ENCODE measurements around the gene NDUFS4.

The NDUFS4 gene

DNA sequence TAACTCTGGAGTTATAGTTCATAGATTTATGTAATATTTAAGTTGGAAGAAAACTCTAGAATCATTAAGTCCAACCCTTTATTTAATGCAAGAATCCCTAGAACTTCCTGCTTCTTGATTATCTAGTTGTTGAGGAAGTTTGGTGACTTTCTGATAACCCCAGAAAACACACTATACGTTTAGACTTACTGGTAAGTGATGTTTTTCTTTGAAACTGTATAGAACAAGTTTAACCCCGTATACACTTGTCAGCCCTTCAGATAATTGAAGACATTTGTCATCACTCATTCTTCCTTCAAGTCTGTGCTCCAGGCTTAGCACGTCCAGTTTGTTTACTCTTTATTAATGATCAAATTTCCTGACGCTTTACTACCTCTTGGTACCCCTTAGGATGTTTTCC is 9.0 kb downstream of the NDUFS4 start:
- TF ChIP-seq, protein P1, sequence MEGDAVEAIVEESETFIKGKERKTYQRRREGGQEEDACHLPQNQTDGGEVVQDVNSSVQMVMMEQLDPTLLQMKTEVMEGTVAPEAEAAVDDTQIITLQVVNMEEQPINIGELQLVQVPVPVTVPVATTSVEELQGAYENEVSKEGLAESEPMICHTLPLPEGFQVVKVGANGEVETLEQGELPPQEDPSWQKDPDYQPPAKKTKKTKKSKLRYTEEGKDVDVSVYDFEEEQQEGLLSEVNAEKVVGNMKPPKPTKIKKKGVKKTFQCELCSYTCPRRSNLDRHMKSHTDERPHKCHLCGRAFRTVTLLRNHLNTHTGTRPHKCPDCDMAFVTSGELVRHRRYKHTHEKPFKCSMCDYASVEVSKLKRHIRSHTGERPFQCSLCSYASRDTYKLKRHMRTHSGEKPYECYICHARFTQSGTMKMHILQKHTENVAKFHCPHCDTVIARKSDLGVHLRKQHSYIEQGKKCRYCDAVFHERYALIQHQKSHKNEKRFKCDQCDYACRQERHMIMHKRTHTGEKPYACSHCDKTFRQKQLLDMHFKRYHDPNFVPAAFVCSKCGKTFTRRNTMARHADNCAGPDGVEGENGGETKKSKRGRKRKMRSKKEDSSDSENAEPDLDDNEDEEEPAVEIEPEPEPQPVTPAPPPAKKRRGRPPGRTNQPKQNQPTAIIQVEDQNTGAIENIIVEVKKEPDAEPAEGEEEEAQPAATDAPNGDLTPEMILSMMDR (IDR thresholded peaks at IDR 0.05; ENCODE audit: poor library complexity, severe bottlenecking), result no peak
- Histone ChIP-seq H3K27me3 (ENCODE audit: insufficient read depth, poor library complexity, severe bottlenecking) (no peaks in the 10 kb centered on the region), H3K4me3 (ENCODE audit: severe bottlenecking) (no peak overlapping the region), H3K9me3 (ENCODE audit: severe bottlenecking) (no peaks in the 10 kb centered on the region), H3K4me1 (ENCODE audit: insufficient read depth, poor library complexity, severe bottlenecking) (no peaks in the 10 kb centered on the region), H3K27ac (ENCODE audit: poor library complexity, severe bottlenecking) (no peak overlapping the region), H3K36me3 (ENCODE audit: low read depth) (peaks cover 7% of the 10 kb centered on the region; the same call in 1 of the 2 replicates)
- DNase-seq (ENCODE audit: low spot score) (no peak), ATAC-seq (ENCODE audit: low read depth) (no peak)

DNA sequence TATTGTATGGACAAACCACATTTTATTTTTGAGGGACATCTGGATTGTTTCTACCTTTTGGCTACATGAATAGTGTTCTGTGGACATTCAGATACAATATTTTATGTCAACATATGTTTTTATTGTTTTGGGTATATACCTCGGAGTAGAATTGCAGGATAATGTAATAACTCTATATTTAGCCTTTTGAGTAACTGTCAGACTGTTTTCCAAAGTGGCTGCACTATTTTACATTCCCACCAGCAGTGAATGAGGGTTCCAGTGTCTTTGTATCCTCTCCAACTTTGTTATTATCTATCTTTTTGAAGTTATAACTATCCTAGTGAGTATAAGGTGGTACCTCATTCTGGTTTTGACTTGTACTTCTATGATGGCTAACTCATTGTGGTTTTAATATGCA is 11.0 kb downstream of the NDUFS4 start:
- Histone ChIP-seq H3K27me3 (ENCODE audit: insufficient read depth, poor library complexity, severe bottlenecking) (no peaks in the 10 kb centered on the region), H3K9me3 (ENCODE audit: severe bottlenecking) (no peaks in the 10 kb centered on the region), H3K4me3 (ENCODE audit: severe bottlenecking) (no peak overlapping the region), H3K36me3 (ENCODE audit: low read depth) (peaks cover 8% of the 10 kb centered on the region; the same call in 1 of the 2 replicates), H3K27ac (ENCODE audit: poor library complexity, severe bottlenecking) (no peak overlapping the region), H3K4me1 (ENCODE audit: insufficient read depth, poor library complexity, severe bottlenecking) (no peaks in the 10 kb centered on the region)
- TF ChIP-seq, protein P1 (IDR thresholded peaks at IDR 0.05; ENCODE audit: poor library complexity, severe bottlenecking), result no peak
- no peak for ATAC-seq (ENCODE audit: low read depth)
- no peak for DNase-seq (ENCODE audit: low spot score)

DNA sequence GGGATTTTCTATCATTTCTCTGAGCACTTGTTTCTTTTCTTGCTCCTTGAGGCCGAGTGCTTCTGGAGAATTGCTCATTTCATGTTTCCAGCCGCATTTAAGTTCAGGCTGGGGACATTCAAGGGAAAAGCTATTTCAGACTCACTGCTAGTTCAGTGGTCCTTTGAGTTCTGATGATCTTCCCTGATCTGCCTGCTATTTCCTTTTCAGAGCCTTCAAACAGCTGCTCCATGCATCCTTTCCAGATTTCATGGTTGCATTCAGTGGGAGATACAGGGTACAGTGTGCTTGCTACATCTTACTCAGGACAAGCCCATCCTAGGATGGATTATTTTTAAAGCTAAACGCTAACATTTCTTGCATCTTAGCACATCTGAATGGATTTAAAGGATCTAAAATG is 14.7 kb downstream of the NDUFS4 start:
- Histone ChIP-seq H3K36me3 (ENCODE audit: low read depth) (peaks cover 11% of the 10 kb centered on the region; the same call in 1 of the 2 replicates), H3K9me3 (ENCODE audit: severe bottlenecking) (no peaks in the 10 kb centered on the region), H3K4me1 (ENCODE audit: insufficient read depth, poor library complexity, severe bottlenecking) (no peaks in the 10 kb centered on the region), H3K4me3 (ENCODE audit: severe bottlenecking) (no peak overlapping the region), H3K27me3 (ENCODE audit: insufficient read depth, poor library complexity, severe bottlenecking) (no peaks in the 10 kb centered on the region), H3K27ac (ENCODE audit: poor library complexity, severe bottlenecking) (no peak overlapping the region)
- DNase-seq (ENCODE audit: low spot score) (no peak), ATAC-seq (ENCODE audit: low read depth) (no peak)
- TF ChIP-seq, protein P1 (IDR thresholded peaks at IDR 0.05; ENCODE audit: poor library complexity, severe bottlenecking), result no peak

DNA sequence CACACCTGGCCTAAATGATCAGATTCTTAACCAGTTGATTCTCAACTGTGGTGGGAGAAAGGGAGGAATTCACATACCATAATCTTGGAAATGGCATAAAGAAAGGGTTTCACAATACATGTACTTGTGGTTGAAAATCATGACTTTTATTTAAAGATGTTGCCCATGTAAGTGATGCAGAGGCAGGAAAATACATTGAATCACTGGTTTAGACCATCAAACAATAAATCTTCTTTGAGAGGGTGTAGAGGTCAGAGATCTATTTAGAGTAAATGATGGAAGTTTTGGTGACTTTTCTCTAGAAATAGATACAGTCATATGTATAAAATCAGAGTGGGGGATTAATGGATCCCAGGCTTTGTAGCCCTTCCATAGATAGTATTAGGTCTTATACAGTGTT is 15.4 kb downstream of the NDUFS4 start:
- DNase-seq (ENCODE audit: low spot score), result no peak
- Histone ChIP-seq H3K27ac (ENCODE audit: poor library complexity, severe bottlenecking) (no peak overlapping the region), H3K9me3 (ENCODE audit: severe bottlenecking) (no peaks in the 10 kb centered on the region), H3K4me3 (ENCODE audit: severe bottlenecking) (no peak overlapping the region), H3K27me3 (ENCODE audit: insufficient read depth, poor library complexity, severe bottlenecking) (no peaks in the 10 kb centered on the region), H3K4me1 (ENCODE audit: insufficient read depth, poor library complexity, severe bottlenecking) (no peaks in the 10 kb centered on the region), H3K36me3 (ENCODE audit: low read depth) (peaks cover 11% of the 10 kb centered on the region; the same call in 1 of the 2 replicates)
- TF ChIP-seq, protein P1 (IDR thresholded peaks at IDR 0.05; ENCODE audit: poor library complexity, severe bottlenecking), result no peak
- no peak for ATAC-seq (ENCODE audit: low read depth)

DNA sequence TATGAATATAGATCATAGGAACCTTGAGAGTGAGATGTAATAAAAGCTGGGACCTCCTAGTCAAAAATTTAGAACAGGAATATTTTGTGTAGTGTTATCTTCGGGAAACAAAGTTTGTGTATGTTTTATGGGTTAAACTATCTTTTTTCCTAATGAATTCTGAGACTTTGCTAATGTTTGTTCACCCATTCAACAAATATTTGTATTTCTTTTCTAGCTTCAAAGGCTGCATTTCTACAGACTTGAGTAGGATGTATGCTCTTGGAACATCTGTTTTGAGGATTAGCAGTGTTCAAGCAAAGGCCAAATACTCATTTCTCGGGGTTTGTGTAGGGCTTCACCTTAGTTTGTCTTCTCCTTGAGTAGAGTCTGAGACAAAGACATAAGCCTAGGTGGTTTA is 16.2 kb downstream of the NDUFS4 start:
- peaks cover 11% of the 10 kb centered on the region; the same call in 1 of the 2 replicates for H3K36me3 ChIP-seq (ENCODE audit: low read depth)
- H3K27ac ChIP-seq (ENCODE audit: poor library complexity, severe bottlenecking), result no peak overlapping the region
- TF ChIP-seq, protein P1 (IDR thresholded peaks at IDR 0.05; ENCODE audit: poor library complexity, severe bottlenecking), result no peak
- H3K4me3 ChIP-seq (ENCODE audit: severe bottlenecking), result no peak overlapping the region
- ATAC-seq (ENCODE audit: low read depth) (no peak), DNase-seq (ENCODE audit: low spot score) (no peak)
- no peaks in the 10 kb centered on the region for H3K9me3 ChIP-seq (ENCODE audit: severe bottlenecking)
- no peaks in the 10 kb centered on the region for H3K4me1 ChIP-seq (ENCODE audit: insufficient read depth, poor library complexity, severe bottlenecking)
- no peaks in the 10 kb centered on the region for H3K27me3 ChIP-seq (ENCODE audit: insufficient read depth, poor library complexity, severe bottlenecking)

All from RWPE2 (cell line).